ENCODE measurements around the gene GGACT.
"Not testable (repeated sequence)": the region's sequence is repeated elsewhere in the genome, so short reads cannot be mapped to it uniquely, and the experiment has no call there.

GGACT gene

GRCh38 chr13:100600915-100601314, 12.3 kb upstream of the GGACT start:
- no peak for DNase-seq

- no peak for DNase-seq
Measured at GRCh38 chr13:100600461-100600860, 11.9 kb upstream of the GGACT start.

GRCh38 chr13:100597253-100597652, 8.7 kb upstream of the GGACT start:
- no peak for DNase-seq

- no peak for DNase-seq
Measured at GRCh38 chr13:100596516-100596915, 7.9 kb upstream of the GGACT start.

- DNase-seq: no peak
Measured at GRCh38 chr13:100594731-100595130, 6.1 kb upstream of the GGACT start.

GRCh38 chr13:100594255-100594654, 5.7 kb upstream of the GGACT start:
- no peak for DNase-seq

GRCh38 chr13:100589178-100589725, 663 bp upstream of the GGACT start:
- DNase-seq: no peak

- DNase-seq: no peak
Measured at GRCh38 chr13:100584896-100585295, 3.7 kb downstream of the GGACT start.

GRCh38 chr13:100581504-100581903, 7.1 kb downstream of the GGACT start:
- DNase-seq: no peak

GRCh38 chr13:100581030-100581429, 7.6 kb downstream of the GGACT start:
- DNase-seq: no peak

- DNase-seq: no peak
Measured at GRCh38 chr13:100580045-100580444, 8.5 kb downstream of the GGACT start.

GRCh38 chr13:100577239-100577638, 11.3 kb downstream of the GGACT start:
- DNase-seq: not testable (repeated sequence)

- DNase-seq: peak; percentile 75
Measured at GRCh38 chr13:100573121-100573520, 15.5 kb downstream of the GGACT start.

- DNase-seq: no peak
Measured at GRCh38 chr13:100566543-100566942, 22.0 kb downstream of the GGACT start.

- DNase-seq: no peak
Measured at GRCh38 chr13:100565286-100565685, 23.3 kb downstream of the GGACT start.

- no peak for DNase-seq
Measured at GRCh38 chr13:100564444-100565223, 24.0 kb downstream of the GGACT start.

- no peak for DNase-seq
Measured at GRCh38 chr13:100563779-100564178, 24.8 kb downstream of the GGACT start.

- DNase-seq: no peak
Measured at GRCh38 chr13:100561599-100562204, 26.9 kb downstream of the GGACT start.

- no peak for DNase-seq
Measured at GRCh38 chr13:100561158-100561499, 27.5 kb downstream of the GGACT start.

GRCh38 chr13:100560498-100561157, 28.0 kb downstream of the GGACT start:
- no peak for DNase-seq

- no peak for DNase-seq
Measured at GRCh38 chr13:100559886-100560285, 28.7 kb downstream of the GGACT start.

- no peak for DNase-seq
Measured at GRCh38 chr13:100552755-100553154, 35.8 kb downstream of the GGACT start.

- no peak for DNase-seq
Measured at GRCh38 chr13:100549316-100549715, 39.3 kb downstream of the GGACT start.

- no peak for DNase-seq
Measured at GRCh38 chr13:100547791-100548201, 40.8 kb downstream of the GGACT start.

Measured in stimulated activated CD4-positive, alpha-beta T cell treated with anti-CD3 and anti-CD28 coated beads, Interleukin-4, amount 100 ng/mL, for 1 hour (primary cell).